Measurements from ENCODE around the gene CHST4. TPM values are rescaled to one million over a fixed set of nuclear protein-coding genes. Genes with fewer than 3 reads are reported as not detected.
A peak's percentile ranks its signal among the peaks of the same experiment; 100 is the strongest.

Gene CHST4
- total RNA-seq, 1 experiment from 2014 or later = 0.14 TPM

GRCh38 chr16:71504901-71505300 is 21.3 kb upstream of the CHST4 start:
- Mint-ChIP-seq H3K27me3 (ENCODE audit: insufficient read depth, unreplicated experiment) (peaks cover 42% of the 10 kb centered on the region), H3K27ac (ENCODE audit: low read depth, unreplicated experiment) (no peak overlapping the region), H3K4me1 (ENCODE audit: insufficient read depth, unreplicated experiment) (peaks cover 7% of the 10 kb centered on the region), H3K36me3 (ENCODE audit: insufficient read depth, unreplicated experiment) (no peaks in the 10 kb centered on the region), H3K4me3 (ENCODE audit: unreplicated experiment) (no peak overlapping the region), H3K9me3 (ENCODE audit: unreplicated experiment) (no peaks in the 10 kb centered on the region)
- CTCF ChIA-PET = interaction anchor here (0.6 kb wide), 2 partner anchors 15 to 25 kb away, joined by 3 read pairs; no protein-coding TSS in a partner anchor
- peak; percentile 34 for DNase-seq (ENCODE audit: unreplicated experiment)
- no peak for TF ChIP-seq CTCF (IDR thresholded peaks at IDR 0.05; ENCODE audit: unreplicated experiment)
- intact Hi-C loops (cut with micrococcal nuclease) = loop anchor here (10.0 kb wide), 1 partner anchor 110 kb away; no protein-coding TSS in a partner anchor
- POLR2A ChIA-PET = no interaction called here
- no TSS peak for BruUV-seq (replicated peaks)

GRCh38 chr16:71507061-71507460 is 19.2 kb upstream of the CHST4 start:
- TF ChIP-seq CTCF (IDR thresholded peaks at IDR 0.05; ENCODE audit: unreplicated experiment) = no peak
- ChIA-PET CTCF (no interaction called here), POLR2A (no interaction called here)
- BruUV-seq (replicated peaks) = no TSS peak
- peaks cover 7% of the 10 kb centered on the region for H3K4me1 Mint-ChIP-seq (ENCODE audit: insufficient read depth, unreplicated experiment)
- intact Hi-C loops (cut with micrococcal nuclease) = loop anchor here (10.0 kb wide), 1 partner anchor 108 kb away; no protein-coding TSS in a partner anchor
- peaks cover 55% of the 10 kb centered on the region for H3K27me3 Mint-ChIP-seq (ENCODE audit: insufficient read depth, unreplicated experiment)
- H3K4me3 Mint-ChIP-seq (ENCODE audit: unreplicated experiment) = no peak overlapping the region
- no peaks in the 10 kb centered on the region for H3K9me3 Mint-ChIP-seq (ENCODE audit: unreplicated experiment)
- H3K36me3 Mint-ChIP-seq (ENCODE audit: insufficient read depth, unreplicated experiment) = no peaks in the 10 kb centered on the region
- no peak for DNase-seq (ENCODE audit: unreplicated experiment)
- no peak overlapping the region for H3K27ac Mint-ChIP-seq (ENCODE audit: low read depth, unreplicated experiment)

GRCh38 chr16:71513302-71513701 is 12.9 kb upstream of the CHST4 start:
- no peaks in the 10 kb centered on the region for H3K36me3 Mint-ChIP-seq (ENCODE audit: insufficient read depth, unreplicated experiment)
- no peak for TF ChIP-seq CTCF (IDR thresholded peaks at IDR 0.05; ENCODE audit: unreplicated experiment)
- POLR2A ChIA-PET = interaction anchor here (0.6 kb wide), 1 partner anchor 765 kb away, joined by 4 read pairs; no protein-coding TSS in a partner anchor
- no peak overlapping the region for H3K27ac Mint-ChIP-seq (ENCODE audit: low read depth, unreplicated experiment)
- CTCF ChIA-PET = interaction anchor here (0.8 to 1.0 kb wide), 2 partner anchors 12 to 13 kb away, joined by 3 to 6 read pairs; partner anchors contain the start of gene CHST4
- no TSS peak for BruUV-seq (replicated peaks)
- no peaks in the 10 kb centered on the region for H3K4me1 Mint-ChIP-seq (ENCODE audit: insufficient read depth, unreplicated experiment)
- intact Hi-C loops (cut with micrococcal nuclease) = no loop called here
- DNase-seq (ENCODE audit: unreplicated experiment) = no peak
- peaks cover 56% of the 10 kb centered on the region for H3K27me3 Mint-ChIP-seq (ENCODE audit: insufficient read depth, unreplicated experiment)
- H3K4me3 Mint-ChIP-seq (ENCODE audit: unreplicated experiment) = no peak overlapping the region
- H3K9me3 Mint-ChIP-seq (ENCODE audit: unreplicated experiment) = no peaks in the 10 kb centered on the region

- H3K27me3 Mint-ChIP-seq (ENCODE audit: insufficient read depth, unreplicated experiment) = peaks cover 44% of the 10 kb centered on the region
- no TSS peak for BruUV-seq (replicated peaks)
Measured at GRCh38 chr16:71514476-71514875, 11.8 kb upstream of the CHST4 start.

More at GRCh38 chr16:71514476-71514875, 11.8 kb upstream of the CHST4 start:
- Mint-ChIP-seq H3K27ac (ENCODE audit: low read depth, unreplicated experiment) (no peak overlapping the region), H3K4me3 (ENCODE audit: unreplicated experiment) (no peak overlapping the region), H3K36me3 (ENCODE audit: insufficient read depth, unreplicated experiment) (no peaks in the 10 kb centered on the region), H3K4me1 (ENCODE audit: insufficient read depth, unreplicated experiment) (no peaks in the 10 kb centered on the region), H3K9me3 (ENCODE audit: unreplicated experiment) (no peaks in the 10 kb centered on the region)
- ChIA-PET POLR2A (no interaction called here), CTCF (interaction anchor here (1.0 kb wide), 1 partner anchor 13 kb away, joined by 3 read pairs; no protein-coding TSS in a partner anchor)
- intact Hi-C loops (cut with micrococcal nuclease) = no loop called here
- DNase-seq (ENCODE audit: unreplicated experiment) = no peak
- TF ChIP-seq CTCF (IDR thresholded peaks at IDR 0.05; ENCODE audit: unreplicated experiment) = no peak
